MM.1S (cell line): ENCODE results near the gene SLC22A2.

Experiments
- DNase-seq: peaks from one replicate; pipeline ENCODE4 v3.0.0-alpha.2; 2015
- H2AFZ ChIP-seq: fragments of 300-600 bp; sonication (generic); 2 replicates; pipeline ENCODE4 v1.6.0; 2016; ENCODE audit warnings: antibody characterized with exemption, low read length
- H3F3A ChIP-seq: fragments of 300-600 bp; sonication (generic); 2 replicates; pipeline ENCODE4 v1.6.1; 2016; ENCODE audit warnings: mild to moderate bottlenecking, antibody characterized with exemption, low read length, moderate library complexity, mixed read lengths; ENCODE audit not compliant: insufficient read depth
- H3K27ac ChIP-seq: fragments of 300-600 bp; sonication (generic); 2 replicates; pipeline ENCODE4 v1.5.1; 2016; ENCODE audit warnings: mild to moderate bottlenecking, low read length
- H3K27me3 ChIP-seq: fragments of 300-600 bp; sonication (generic); replicated peaks from 2 replicates; pipeline ENCODE4 v1.6.0; 2016; ENCODE audit warnings: low read length; ENCODE audit not compliant: insufficient read depth
- H3K36me3 ChIP-seq: fragments of 300-600 bp; sonication (generic); replicated peaks from 2 replicates; pipeline ENCODE4 v1.6.1; 2016; ENCODE audit warnings: mild to moderate bottlenecking, low read length, mixed read lengths; ENCODE audit not compliant: insufficient read depth
- H3K4me1 ChIP-seq: fragments of 300-600 bp; sonication (generic); 2 replicates; pipeline ENCODE4 v1.6.1; 2016; ENCODE audit warnings: low read length, mixed read lengths
- H3K4me2 ChIP-seq: fragments of 300-600 bp; sonication (generic); 2 replicates; pipeline ENCODE4 v1.6.0; 2016; ENCODE audit warnings: low read depth, low read length
- H3K4me3 ChIP-seq: fragments of 300-600 bp; sonication (generic); 2 replicates; pipeline ENCODE4 v1.5.1; 2016; ENCODE audit warnings: low read length, mixed read lengths
- H3K79me2 ChIP-seq: fragments of 300-600 bp; sonication (generic); 2 replicates; pipeline ENCODE4 v1.6.1; 2016; ENCODE audit warnings: mixed run types, low read length, mixed read lengths
- H3K9ac ChIP-seq: fragments of 300-600 bp; sonication (generic); 2 replicates; pipeline ENCODE4 v1.6.1; 2016; ENCODE audit warnings: low read length, mixed read lengths
- H3K9me2 ChIP-seq: fragments of 300-600 bp; sonication (generic); replicated peaks from 2 replicates; pipeline ENCODE4 v1.6.1; 2016; ENCODE audit warnings: mild to moderate bottlenecking, low read length, mixed read lengths; ENCODE audit not compliant: insufficient read depth
- H3K9me3 ChIP-seq: fragments of 300-600 bp; sonication (generic); replicated peaks from 2 replicates; pipeline ENCODE4 v1.6.1; 2016; ENCODE audit warnings: mild to moderate bottlenecking, low read length, mixed read lengths; ENCODE audit not compliant: insufficient read depth
- H4K20me1 ChIP-seq: fragments of 300-600 bp; sonication (generic); 2 replicates; pipeline ENCODE4 v1.6.1; 2016; ENCODE audit warnings: mild to moderate bottlenecking, low read length, moderate library complexity, mixed read lengths; ENCODE audit not compliant: insufficient read depth
- EZH2 ChIP-seq: fragments of 300-600 bp; sonication (generic); optimal IDR thresholded peaks from 2 replicates; pipeline ENCODE3; 2017; ENCODE audit warnings: low read depth, mild to moderate bottlenecking, antibody characterized with exemption, low read length, mixed read lengths
- EZH2phosphoT487 ChIP-seq: fragments of 300-600 bp; sonication (generic); IDR thresholded peaks from 2 replicates; pipeline ENCODE4 v1.6.1; 2018; ENCODE audit warnings: antibody characterized with exemption, low read length
- TF ChIP-seq, protein P1 (sequence below): fragments of 300-600 bp; sonication (generic); IDR thresholded peaks from 2 replicates; pipeline ENCODE4 v1.5.1; 2016; ENCODE audit warnings: antibody characterized with exemption, low read length, mixed read lengths

The SLC22A2 gene

DNA sequence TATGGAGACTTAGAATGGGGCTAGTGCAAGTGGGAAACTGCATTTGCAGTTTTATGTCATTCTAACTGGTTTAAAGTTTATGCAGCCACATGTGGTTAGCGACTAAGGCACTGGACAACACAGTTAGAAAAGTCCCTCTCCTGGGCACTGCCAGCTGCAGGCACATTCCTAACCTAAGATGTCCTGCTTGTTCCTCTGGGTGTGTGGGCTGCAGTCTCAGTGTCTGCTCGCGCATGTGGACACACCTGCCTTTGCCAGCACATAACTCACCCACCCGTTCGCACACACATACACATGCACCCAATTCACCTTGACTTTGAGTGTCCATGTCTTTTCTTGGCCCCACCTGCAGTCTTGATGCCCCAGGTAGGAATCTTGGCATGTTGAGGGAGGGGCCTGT lies 18.5 kb upstream of the SLC22A2 start:
- Histone ChIP-seq H3K79me2 (no peaks in the 10 kb centered on the region), H3K9ac (no peak overlapping the region), H3K4me1 (no peaks in the 10 kb centered on the region), H3K36me3 (no peaks in the 10 kb centered on the region), H3K27ac (no peak overlapping the region), H2AFZ (no peak overlapping the region), H4K20me1 (no peaks in the 10 kb centered on the region), H3K27me3 (no peaks in the 10 kb centered on the region), H3K9me2 (no peaks in the 10 kb centered on the region), H3K9me3 (no peaks in the 10 kb centered on the region), H3K4me2 (no peak overlapping the region), H3F3A (no peaks in the 10 kb centered on the region), H3K4me3 (no peak overlapping the region)
- DNase-seq = no peak
- TF ChIP-seq EZH2 = no peak

DNA sequence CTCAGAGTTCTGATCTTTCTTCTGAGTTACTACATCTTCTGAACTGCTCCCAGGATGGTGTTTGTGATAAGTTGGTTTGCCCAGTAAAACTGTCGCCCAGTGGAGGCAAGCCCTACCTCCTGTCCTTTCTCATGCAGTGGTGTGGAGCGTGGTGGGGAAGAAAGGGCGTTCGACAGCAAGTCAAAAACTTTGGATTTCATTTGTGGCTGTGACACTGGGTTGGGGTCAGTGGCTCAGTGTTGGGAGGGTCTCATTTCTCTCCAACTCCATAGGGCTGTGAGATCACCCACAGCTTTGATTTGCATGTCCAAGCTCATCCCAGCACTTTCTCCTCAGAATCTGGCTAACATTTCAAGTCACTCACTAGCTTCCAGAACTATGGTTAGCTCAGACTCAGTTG lies 17.5 kb upstream of the SLC22A2 start:
- Histone ChIP-seq H3K27ac (no peak overlapping the region), H3K36me3 (no peaks in the 10 kb centered on the region), H3F3A (no peaks in the 10 kb centered on the region), H2AFZ (no peak overlapping the region), H3K9ac (no peak overlapping the region), H3K79me2 (no peaks in the 10 kb centered on the region), H3K4me2 (no peak overlapping the region), H3K4me3 (no peak overlapping the region), H3K9me3 (no peaks in the 10 kb centered on the region), H3K27me3 (no peaks in the 10 kb centered on the region), H3K4me1 (no peaks in the 10 kb centered on the region), H4K20me1 (no peaks in the 10 kb centered on the region), H3K9me2 (no peaks in the 10 kb centered on the region)
- TF ChIP-seq, protein P1, sequence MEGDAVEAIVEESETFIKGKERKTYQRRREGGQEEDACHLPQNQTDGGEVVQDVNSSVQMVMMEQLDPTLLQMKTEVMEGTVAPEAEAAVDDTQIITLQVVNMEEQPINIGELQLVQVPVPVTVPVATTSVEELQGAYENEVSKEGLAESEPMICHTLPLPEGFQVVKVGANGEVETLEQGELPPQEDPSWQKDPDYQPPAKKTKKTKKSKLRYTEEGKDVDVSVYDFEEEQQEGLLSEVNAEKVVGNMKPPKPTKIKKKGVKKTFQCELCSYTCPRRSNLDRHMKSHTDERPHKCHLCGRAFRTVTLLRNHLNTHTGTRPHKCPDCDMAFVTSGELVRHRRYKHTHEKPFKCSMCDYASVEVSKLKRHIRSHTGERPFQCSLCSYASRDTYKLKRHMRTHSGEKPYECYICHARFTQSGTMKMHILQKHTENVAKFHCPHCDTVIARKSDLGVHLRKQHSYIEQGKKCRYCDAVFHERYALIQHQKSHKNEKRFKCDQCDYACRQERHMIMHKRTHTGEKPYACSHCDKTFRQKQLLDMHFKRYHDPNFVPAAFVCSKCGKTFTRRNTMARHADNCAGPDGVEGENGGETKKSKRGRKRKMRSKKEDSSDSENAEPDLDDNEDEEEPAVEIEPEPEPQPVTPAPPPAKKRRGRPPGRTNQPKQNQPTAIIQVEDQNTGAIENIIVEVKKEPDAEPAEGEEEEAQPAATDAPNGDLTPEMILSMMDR = no peak
- TF ChIP-seq EZH2 (no peak), EZH2phosphoT487 (no peak)
- no peak for DNase-seq

DNA sequence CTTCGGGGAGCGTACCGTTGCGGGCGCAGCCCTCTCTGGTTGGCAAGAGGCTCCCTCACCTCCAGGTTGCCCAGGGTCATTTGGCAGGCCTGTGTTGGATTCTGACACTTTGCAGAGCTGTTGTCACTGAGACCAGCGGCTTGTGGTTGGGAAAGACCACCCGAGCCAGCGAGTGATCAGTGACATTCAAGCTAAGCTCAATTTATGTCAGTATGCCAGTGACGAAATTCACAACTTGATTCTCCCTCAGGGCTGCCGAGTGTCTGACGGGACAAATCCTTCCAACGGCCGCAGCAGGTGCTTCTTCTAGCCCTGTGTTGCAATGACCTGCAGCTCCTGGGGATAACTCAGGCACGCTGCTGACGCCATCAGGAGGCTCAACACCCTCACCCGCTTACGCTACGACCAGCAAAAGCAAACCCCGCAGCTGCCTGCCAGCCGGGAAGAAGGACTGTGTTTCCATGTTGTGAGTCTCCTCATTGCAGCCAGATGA lies 16.9 kb upstream of the SLC22A2 start:
- Histone ChIP-seq H3K36me3 (no peaks in the 10 kb centered on the region), H3K4me1 (no peaks in the 10 kb centered on the region), H3K9me2 (no peaks in the 10 kb centered on the region), H3K79me2 (no peaks in the 10 kb centered on the region), H3K27me3 (no peaks in the 10 kb centered on the region), H3K4me3 (no peak overlapping the region), H2AFZ (no peak overlapping the region), H3F3A (no peaks in the 10 kb centered on the region), H3K9ac (no peak overlapping the region), H3K27ac (no peak overlapping the region), H3K9me3 (no peaks in the 10 kb centered on the region), H3K4me2 (no peak overlapping the region), H4K20me1 (no peaks in the 10 kb centered on the region)
- no peak for DNase-seq
- TF ChIP-seq, protein P1 = no peak
- TF ChIP-seq EZH2 (no peak), EZH2phosphoT487 (no peak)

DNA sequence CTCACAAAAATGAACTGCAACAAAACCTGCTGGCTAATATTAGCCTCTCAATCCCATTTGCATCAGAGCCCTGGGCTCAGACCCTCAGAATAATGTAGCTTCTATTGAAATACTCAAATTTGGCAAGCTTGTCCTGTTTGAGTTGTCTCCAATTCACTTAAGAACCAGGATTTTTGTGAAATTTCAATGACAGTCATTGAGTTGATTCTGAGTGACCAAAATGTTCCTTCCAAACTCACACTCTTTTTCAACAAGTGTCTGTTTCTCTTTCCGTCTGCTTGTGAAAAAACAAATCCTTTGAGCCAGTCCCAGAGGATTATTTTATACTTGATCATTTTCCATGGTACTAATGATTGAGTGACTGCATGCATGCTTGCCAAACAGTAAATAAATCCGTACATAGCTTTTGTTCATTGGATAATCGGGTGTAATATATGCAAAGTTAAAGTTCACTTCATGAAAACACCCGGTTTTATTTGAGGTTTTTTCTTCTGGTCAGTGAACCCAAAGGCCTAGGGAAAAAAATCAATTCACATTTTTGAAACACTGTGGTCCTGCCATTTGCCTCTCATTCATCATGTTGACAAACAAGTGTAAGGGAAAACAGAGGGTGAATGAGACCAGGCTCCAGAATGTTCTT lies 16.4 kb upstream of the SLC22A2 start:
- H3K9ac ChIP-seq = no peak overlapping the region

More for the DNA sequence above, 16.4 kb upstream of the SLC22A2 start:
- no peak for TF ChIP-seq EZH2phosphoT487
- TF ChIP-seq EZH2 = no peak
- TF ChIP-seq, protein P1 = no peak
- no peaks in the 10 kb centered on the region for H3F3A ChIP-seq
- no peaks in the 10 kb centered on the region for H3K36me3 ChIP-seq
- H3K4me2 ChIP-seq = no peak overlapping the region
- no peak overlapping the region for H3K4me3 ChIP-seq
- no peaks in the 10 kb centered on the region for H3K79me2 ChIP-seq
- no peaks in the 10 kb centered on the region for H4K20me1 ChIP-seq
- no peak for DNase-seq
- no peaks in the 10 kb centered on the region for H3K9me3 ChIP-seq
- H3K4me1 ChIP-seq = no peaks in the 10 kb centered on the region
- H3K9me2 ChIP-seq = no peaks in the 10 kb centered on the region
- no peak overlapping the region for H3K27ac ChIP-seq
- H3K27me3 ChIP-seq = no peaks in the 10 kb centered on the region
- H2AFZ ChIP-seq = no peak overlapping the region
